Measurements from ENCODE around the gene UBE2N. TPM values are rescaled to one million over a fixed set of nuclear protein-coding genes. Genes with fewer than 3 reads are reported as not detected.

Gene UBE2N
- total RNA-seq, 1 donor from 2014 or later = 116 TPM

- Mint-ChIP-seq H3K27me3 (ENCODE audit: insufficient read depth, low read depth) (peaks cover 3% of the 10 kb centered on the region), H3K27ac (no peak overlapping the region)
Observed at GRCh38 chr12:93427779-93428564, 13.8 kb downstream of the UBE2N start.

GRCh38 chr12:93426412-93426805, 15.3 kb downstream of the UBE2N start:
- Mint-ChIP-seq H3K9me3 (no peaks in the 10 kb centered on the region), H3K27ac (no peak overlapping the region), H3K27me3 (ENCODE audit: insufficient read depth, low read depth) (no peaks in the 10 kb centered on the region), H3K4me1 (peaks cover 13% of the 10 kb centered on the region), H3K4me3 (no peak overlapping the region), H3K36me3 (peaks cover 8% of the 10 kb centered on the region)
- H3K27me3 ChIP-seq = no peaks in the 10 kb centered on the region
- H3K9ac ChIP-seq = no peak overlapping the region
- H2AFZ ChIP-seq (replicated peaks) = no peak overlapping the region
- no peak overlapping the region for H3K4me2 ChIP-seq
- H3K79me2 ChIP-seq (ENCODE audit: low read depth) = peaks cover 100% of the 10 kb centered on the region
- no peaks in the 10 kb centered on the region for H3K9me3 ChIP-seq (ENCODE audit: low read depth)
- no peak overlapping the region for H3K27ac ChIP-seq
- peaks cover 32% of the 10 kb centered on the region for H3K4me1 ChIP-seq
- H3K4me3 ChIP-seq = no peak overlapping the region
- peaks cover 98% of the 10 kb centered on the region for H4K20me1 ChIP-seq (ENCODE audit: low read depth)
- TF ChIP-seq CTCF (IDR thresholded peaks at IDR 0.05) (no peak), EZH2phosphoT487 (IDR thresholded peaks at IDR 0.05) (no peak), EZH2 (IDR thresholded peaks at IDR 0.05) (no peak)
- DNase-seq (ENCODE audit: low spot score) = no peak
- H3K36me3 ChIP-seq = no peaks in the 10 kb centered on the region
- no peaks in the 10 kb centered on the region for H3F3A ChIP-seq (ENCODE audit: low read depth)

More at GRCh38 chr12:93427779-93428564, 13.8 kb downstream of the UBE2N start:
- H3K9me3 ChIP-seq (ENCODE audit: low read depth) = no peaks in the 10 kb centered on the region
- H2AFZ ChIP-seq (replicated peaks) = no peak overlapping the region
- TF ChIP-seq EZH2 (IDR thresholded peaks at IDR 0.05) = no peak
- no peak for TF ChIP-seq EZH2phosphoT487 (IDR thresholded peaks at IDR 0.05)
- TF ChIP-seq CTCF (IDR thresholded peaks at IDR 0.05) = no peak
- H3K27me3 ChIP-seq = no peaks in the 10 kb centered on the region
- Mint-ChIP-seq H3K4me3 (no peak overlapping the region), H3K4me1 (peaks cover 10% of the 10 kb centered on the region), H3K36me3 (peaks cover 13% of the 10 kb centered on the region), H3K9me3 (peaks cover 2% of the 10 kb centered on the region)
- no peak overlapping the region for H3K4me3 ChIP-seq
- no peak overlapping the region for H3K4me2 ChIP-seq
- H3K36me3 ChIP-seq = no peaks in the 10 kb centered on the region
- peaks cover 25% of the 10 kb centered on the region for H3K4me1 ChIP-seq
- no peak overlapping the region for H3K9ac ChIP-seq
- peaks cover 100% of the 10 kb centered on the region for H3K79me2 ChIP-seq (ENCODE audit: low read depth)
- no peak for DNase-seq (ENCODE audit: low spot score)
- peaks cover 98% of the 10 kb centered on the region for H4K20me1 ChIP-seq (ENCODE audit: low read depth)
- no peak overlapping the region for H3K27ac ChIP-seq
- H3F3A ChIP-seq (ENCODE audit: low read depth) = no peaks in the 10 kb centered on the region

GRCh38 chr12:93425736-93426411, 15.9 kb downstream of the UBE2N start:
- Mint-ChIP-seq H3K4me1 (peaks cover 15% of the 10 kb centered on the region), H3K27me3 (ENCODE audit: insufficient read depth, low read depth) (no peaks in the 10 kb centered on the region), H3K9me3 (no peaks in the 10 kb centered on the region), H3K36me3 (peaks cover 8% of the 10 kb centered on the region), H3K27ac (no peak overlapping the region), H3K4me3 (no peak overlapping the region)
- H3K27me3 ChIP-seq = no peaks in the 10 kb centered on the region
- no peaks in the 10 kb centered on the region for H3F3A ChIP-seq (ENCODE audit: low read depth)
- H3K27ac ChIP-seq = no peak overlapping the region
- no peaks in the 10 kb centered on the region for H3K9me3 ChIP-seq (ENCODE audit: low read depth)
- peaks cover 32% of the 10 kb centered on the region for H3K4me1 ChIP-seq
- H3K36me3 ChIP-seq = no peaks in the 10 kb centered on the region
- H3K4me2 ChIP-seq = no peak overlapping the region
- TF ChIP-seq EZH2 (IDR thresholded peaks at IDR 0.05) = no peak
- no peak for TF ChIP-seq EZH2phosphoT487 (IDR thresholded peaks at IDR 0.05)
- TF ChIP-seq CTCF (IDR thresholded peaks at IDR 0.05) = no peak
- no peak overlapping the region for H3K9ac ChIP-seq
- no peak overlapping the region for H3K4me3 ChIP-seq
- peaks cover 100% of the 10 kb centered on the region for H3K79me2 ChIP-seq (ENCODE audit: low read depth)
- H4K20me1 ChIP-seq (ENCODE audit: low read depth) = peaks cover 98% of the 10 kb centered on the region
- no peak for DNase-seq (ENCODE audit: low spot score)
- H2AFZ ChIP-seq (replicated peaks) = no peak overlapping the region
